ENCODE data around the gene UTP3. TPM values are rescaled to one million over a fixed set of nuclear protein-coding genes. Genes with fewer than 3 reads are reported as not detected.
A peak's percentile ranks its signal among the peaks of the same experiment; 100 is the strongest.

Gene UTP3
- total and polyA plus RNA-seq, 9 of the 15 experiments (the other 6 are each of a cell fraction or from before 2014, with no cell fraction given) = 11.9 to 69.3 (median 34.0) TPM

DNA sequence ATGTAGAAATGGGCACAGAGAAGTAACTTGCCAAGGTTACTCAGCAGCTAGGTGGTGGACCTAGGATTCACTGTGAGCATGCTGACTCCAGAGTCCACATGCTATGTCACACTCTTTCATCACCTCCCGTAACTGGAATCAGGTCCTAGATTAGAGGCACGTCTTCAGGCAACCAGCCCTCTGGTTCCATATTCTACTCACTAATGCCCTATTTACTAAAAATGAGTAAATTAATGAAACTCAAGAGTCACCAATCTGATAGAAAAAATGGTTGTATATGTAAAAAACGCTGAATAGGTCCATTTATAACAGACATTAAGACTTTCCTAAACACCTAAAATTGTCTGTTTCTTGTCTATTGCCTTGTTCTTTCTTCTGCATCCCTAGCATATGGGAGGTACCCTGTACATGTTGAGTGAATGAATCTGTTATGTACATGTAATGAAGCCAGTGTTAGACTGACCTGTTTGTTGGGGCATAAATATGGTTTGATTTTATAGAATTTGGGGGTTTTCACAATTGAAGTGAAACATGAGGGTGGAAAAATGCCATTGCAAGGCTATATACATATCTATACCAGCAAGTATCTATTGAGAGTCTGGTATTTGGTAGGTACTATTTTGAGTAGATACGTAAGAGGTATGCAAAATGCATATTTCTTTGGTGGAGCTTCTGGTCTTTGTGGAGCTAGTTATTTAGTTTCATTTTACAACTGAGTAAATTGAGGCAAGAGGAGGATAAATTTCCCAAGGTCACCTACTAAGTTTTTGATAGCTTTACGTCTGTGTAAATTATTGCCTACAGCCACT is 26.0 kb downstream of the UTP3 start (continued):
- TF ChIP-seq SFPQ (IDR thresholded peaks at IDR 0.05; ENCODE audit: low read depth, low read length) = no peak
- TF ChIP-seq NR2C1 (IDR thresholded peaks at IDR 0.05) = no peak
- peak; percentile 56 for TF ChIP-seq NR2C1 (tag; IDR thresholded peaks at IDR 0.05)
- TF ChIP-seq TCF3 (CRISPR knock-in tag; IDR thresholded peaks at IDR 0.05) = no peak
- TF ChIP-seq ATF1 (CRISPR knock-in tag; IDR thresholded peaks at IDR 0.05) = no peak
- peak; percentile 48; the same call in 1 of the 2 replicates for TF ChIP-seq ATF1 (tag; IDR thresholded peaks at IDR 0.05)
- TF ChIP-seq MXI1 (IDR thresholded peaks at IDR 0.05; ENCODE audit: low read depth, low read length) = no peak
- no peak for TF ChIP-seq SRSF3 (IDR thresholded peaks at IDR 0.05; ENCODE audit: insufficient read depth, low read length)
- peak; percentile 37; the same call in 1 of the 2 replicates for TF ChIP-seq ETV1 (tag; conservative IDR thresholded peaks at IDR 0.05; ENCODE audit: low read depth)
- TF ChIP-seq MBD2 (IDR thresholded peaks at IDR 0.05; ENCODE audit: borderline replicate concordance, low read depth) = no peak
- TF ChIP-seq MEIS2 (IDR thresholded peaks at IDR 0.05; ENCODE audit: partially characterized antibody) = peak; percentile 61
- TF ChIP-seq ZBTB9 (CRISPR knock-in tag; IDR thresholded peaks at IDR 0.05) = no peak

Data from K562 (cell line).